Stimulated activated CD4-positive, alpha-beta T cell treated with anti-CD3 and anti-CD28 coated beads, Interleukin-12 subunit alpha, Interleukin-12 subunit beta, amount 100 ng/mL, for 48 hours (primary cell): ENCODE results near the gene LCN10.

Experiments used
- DNase-seq, 3 donors: peaks; one replicate each; pipeline ENCODE4 v3.0.0-alpha.2; 2020; ENCODE audit warnings: low read depth in 2 of 3, low spot score in 1 of 3

LCN10 gene

GRCh38 chr9:136740491-136740890 lies 2.2 kb downstream of the LCN10 start:
- DNase-seq: no peak

GRCh38 chr9:136740069-136740468 lies 2.7 kb downstream of the LCN10 start:
- DNase-seq: no peak

GRCh38 chr9:136739509-136739908 lies 3.2 kb downstream of the LCN10 start:
- no peak for DNase-seq

DNA sequence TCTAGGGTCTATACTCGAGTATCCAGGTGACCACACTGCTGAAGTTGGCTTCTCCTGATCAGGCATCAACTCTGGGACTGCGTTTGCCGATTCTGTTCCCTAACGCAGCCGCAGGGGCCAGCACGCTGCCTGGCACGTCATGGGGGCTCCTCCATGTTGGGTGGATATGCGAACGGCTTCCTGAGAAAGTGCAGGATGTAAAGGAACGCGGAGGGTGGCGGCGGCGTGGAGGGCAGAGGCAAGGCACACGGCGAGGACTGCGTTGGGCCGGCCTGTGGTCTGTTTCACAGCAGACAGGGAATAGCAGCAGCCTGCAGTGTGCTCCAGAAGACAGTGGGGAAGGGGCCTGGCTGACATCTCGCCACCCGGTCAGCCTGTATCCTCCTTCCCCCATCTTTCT lies 3.8 kb downstream of the LCN10 start:
- DNase-seq: no peak

- DNase-seq: no peak
These were observed 6.8 kb downstream of the LCN10 start for GRCh38 chr9:136735812-136736480.

GRCh38 chr9:136734837-136735496 lies 7.8 kb downstream of the LCN10 start:
- peak in 1 of 3 donors; percentile 32 for DNase-seq

GRCh38 chr9:136733611-136734010 lies 9.1 kb downstream of the LCN10 start:
- no peak for DNase-seq

- no peak for DNase-seq
These were observed 10.1 kb downstream of the LCN10 start for GRCh38 chr9:136732444-136733178.

DNA sequence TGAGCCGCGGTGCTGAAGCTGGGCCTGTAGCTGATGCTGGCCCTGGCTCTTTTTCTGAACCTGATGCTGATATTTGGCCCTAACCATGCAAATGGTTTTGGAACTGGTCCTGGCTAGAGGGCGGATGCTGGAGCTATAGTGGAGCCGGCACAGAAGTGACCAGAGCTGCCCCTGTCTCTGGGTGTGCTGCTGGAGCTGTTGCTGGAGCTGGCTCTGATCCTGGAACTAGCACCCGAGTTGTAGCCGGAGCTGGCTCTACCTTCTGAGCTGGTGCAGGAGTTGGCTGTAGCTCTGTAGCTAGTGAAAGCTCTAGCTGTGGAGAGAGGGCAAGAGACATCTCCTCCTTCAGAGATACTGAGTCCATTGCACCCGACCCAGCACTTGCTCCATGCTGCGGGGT lies 12.8 kb downstream of the LCN10 start:
- DNase-seq: no peak

GRCh38 chr9:136729144-136729543 lies 13.6 kb downstream of the LCN10 start:
- no peak for DNase-seq

- no peak for DNase-seq
These were observed 14.1 kb downstream of the LCN10 start for GRCh38 chr9:136728548-136729123.

DNA sequence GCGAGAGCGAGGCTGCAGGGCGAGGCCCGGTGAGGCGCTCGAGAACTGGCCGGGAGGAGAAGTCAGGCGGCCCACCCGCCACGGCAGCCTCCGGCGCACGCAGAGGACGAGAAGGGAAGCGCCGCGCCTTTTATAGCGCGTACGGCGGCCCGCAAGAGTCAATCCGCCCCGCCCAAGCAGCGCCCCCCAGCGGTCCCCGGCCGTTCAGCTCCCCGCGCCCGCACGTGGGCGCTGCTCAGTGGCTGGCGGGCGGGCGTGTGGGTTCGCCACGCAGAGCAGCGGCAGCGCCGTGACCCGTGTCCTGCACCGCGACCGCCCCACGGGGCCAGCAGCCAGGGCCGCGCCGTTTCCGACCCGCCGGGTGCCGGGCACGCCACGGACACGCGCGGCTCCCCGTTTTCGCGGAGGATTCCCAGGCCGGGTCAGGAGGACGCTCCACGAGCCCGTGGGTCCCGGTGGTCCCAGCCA lies 14.6 kb downstream of the LCN10 start:
- DNase-seq: peak; percentile 85 to 93 (median 88)

GRCh38 chr9:136726631-136727191 lies 16.0 kb downstream of the LCN10 start:
- DNase-seq: peak in 1 of 3 donors; percentile 34

DNA sequence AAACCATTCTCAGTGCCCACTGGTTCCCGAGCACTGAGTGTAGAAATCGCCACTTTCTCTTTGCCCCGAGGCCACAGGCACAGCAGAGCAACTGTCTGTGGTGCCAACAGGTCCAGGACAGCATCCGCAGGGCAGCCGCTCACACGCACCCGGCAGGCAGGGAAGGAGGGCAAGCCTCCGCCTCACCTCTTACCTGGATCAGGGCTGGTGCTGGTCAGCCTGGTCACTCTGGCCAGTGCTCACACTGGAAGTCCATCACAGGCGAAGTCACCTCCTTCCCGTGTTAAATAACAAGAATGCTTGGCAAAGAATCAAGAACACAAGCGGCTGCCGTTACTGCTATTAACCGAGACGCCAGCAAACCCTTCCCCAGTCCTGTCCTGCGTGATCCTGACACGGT lies 16.6 kb downstream of the LCN10 start:
- DNase-seq: no peak

DNA sequence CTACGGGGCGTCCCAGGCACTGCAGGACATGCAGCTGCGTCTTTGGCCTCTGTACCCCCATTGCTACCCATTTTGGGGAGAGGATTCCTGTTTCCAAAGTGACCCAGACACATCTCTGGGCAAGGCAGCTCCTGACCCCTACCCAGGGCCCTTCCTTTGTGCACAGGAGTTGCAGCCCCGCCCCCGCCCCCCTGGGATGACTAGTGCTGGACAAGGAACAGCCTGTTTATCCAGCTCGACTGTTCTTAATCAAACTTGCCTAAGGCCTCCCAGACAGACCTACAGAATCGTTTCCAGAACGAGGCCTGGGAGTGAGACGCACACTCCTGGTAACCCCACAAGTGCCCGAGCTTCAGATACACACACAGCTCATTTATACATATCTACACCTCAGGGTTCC lies 17.1 kb downstream of the LCN10 start:
- DNase-seq: no peak

DNA sequence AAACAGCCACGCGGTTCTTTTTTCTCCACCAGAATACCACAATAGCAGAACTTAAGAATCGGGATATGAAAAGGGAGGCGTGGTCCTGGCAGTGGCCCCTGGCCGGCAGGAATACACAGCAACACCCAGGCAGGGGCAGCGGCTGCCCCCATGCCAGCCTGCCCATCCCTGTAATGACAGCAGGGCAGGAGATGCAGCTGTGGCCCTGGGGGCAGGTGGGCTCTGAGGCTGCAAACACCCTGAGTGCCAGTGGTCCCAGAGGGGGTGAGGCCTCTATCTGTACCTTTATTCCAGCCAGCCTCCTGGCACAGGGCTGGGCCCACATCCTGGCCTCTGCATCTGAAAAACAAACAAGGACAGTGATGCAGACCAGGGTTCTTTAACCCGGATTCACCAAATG lies 18.0 kb downstream of the LCN10 start:
- DNase-seq: no peak

- no peak for DNase-seq
These were observed 18.8 kb downstream of the LCN10 start for GRCh38 chr9:136723989-136724388.

DNA sequence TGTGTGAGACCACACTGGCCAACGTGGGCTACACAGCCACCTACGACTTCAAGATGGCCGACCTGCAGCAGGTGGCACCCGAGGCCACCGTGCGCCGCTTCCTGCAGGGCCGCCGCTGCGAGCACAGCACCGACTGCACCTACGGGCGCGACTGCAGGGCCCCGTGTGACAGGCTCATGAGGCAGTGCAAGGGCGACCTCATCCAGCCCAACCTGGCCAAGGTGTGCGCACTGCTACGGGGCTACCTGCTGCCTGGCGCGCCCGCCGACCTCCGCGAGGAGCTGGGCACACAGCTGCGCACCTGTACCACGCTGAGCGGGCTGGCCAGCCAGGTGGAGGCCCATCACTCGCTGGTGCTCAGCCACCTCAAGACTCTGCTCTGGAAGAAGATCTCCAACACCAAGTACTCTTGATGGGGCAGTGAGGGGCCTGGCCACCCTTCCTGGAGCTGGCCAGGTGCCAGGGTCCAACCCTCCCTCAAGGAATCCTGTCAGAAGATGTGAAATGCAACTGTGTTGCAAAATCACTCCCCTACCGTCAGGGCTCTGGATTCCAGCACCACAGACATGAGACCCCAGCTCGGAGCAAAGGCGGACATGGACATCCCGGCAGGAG lies 19.3 kb downstream of the LCN10 start:
- no peak for DNase-seq

GRCh38 chr9:136722969-136723356 lies 19.8 kb downstream of the LCN10 start:
- DNase-seq: no peak

GRCh38 chr9:136722093-136722968 lies 20.4 kb downstream of the LCN10 start:
- no peak for DNase-seq
